H54 (cell line): ENCODE measurements around the gene MEIOB.
"Not testable (repeated sequence)": the region's sequence is repeated elsewhere in the genome, so short reads cannot be mapped to it uniquely, and the experiment has no call there.

Experiments used
- DNase-seq: peaks from one replicate; pipeline ENCODE4 v3.0.0; 2011; ENCODE audit warnings: low spot score, mixed read lengths; ENCODE audit not compliant: insufficient read length
- FAIRE-seq: peaks from 3 replicates; lab custom pipeline; 2011; peaks lifted over from hg19 to GRCh38; lab: Jason Lieb, UNC
- POLR2A ChIP-seq: IDR thresholded peaks from 2 replicates; pipeline ENCODE4 v1.6.1; 2011; ENCODE audit warnings: low read depth, mild to moderate bottlenecking, low read length

The MEIOB gene

GRCh38 chr16:1899641-1900451 lies 27.9 kb upstream of the MEIOB start:
- TF ChIP-seq POLR2A: no peak
- DNase-seq (no peak), FAIRE-seq (no peak)

DNA sequence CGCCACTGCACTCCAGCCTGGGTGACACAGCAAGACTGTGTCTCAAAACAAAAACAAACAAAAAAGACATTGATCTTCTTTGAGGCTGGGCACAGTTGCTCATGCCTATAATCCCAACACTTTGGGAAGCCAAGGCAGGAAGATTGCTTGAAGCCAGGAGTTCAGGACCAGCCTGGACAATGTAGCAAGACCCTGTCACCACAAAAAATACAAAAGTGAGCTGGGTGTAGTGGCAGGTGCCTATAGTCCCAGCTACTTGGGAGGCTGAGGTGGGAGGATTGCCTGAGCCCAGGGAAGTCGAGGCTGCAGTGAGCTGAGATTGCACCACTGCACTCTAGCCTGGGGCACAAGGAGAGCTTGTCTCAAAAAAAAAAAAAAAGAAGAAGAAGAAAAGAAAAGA lies 25.7 kb upstream of the MEIOB start:
- FAIRE-seq, DNase-seq: not testable (repeated sequence)

DNA sequence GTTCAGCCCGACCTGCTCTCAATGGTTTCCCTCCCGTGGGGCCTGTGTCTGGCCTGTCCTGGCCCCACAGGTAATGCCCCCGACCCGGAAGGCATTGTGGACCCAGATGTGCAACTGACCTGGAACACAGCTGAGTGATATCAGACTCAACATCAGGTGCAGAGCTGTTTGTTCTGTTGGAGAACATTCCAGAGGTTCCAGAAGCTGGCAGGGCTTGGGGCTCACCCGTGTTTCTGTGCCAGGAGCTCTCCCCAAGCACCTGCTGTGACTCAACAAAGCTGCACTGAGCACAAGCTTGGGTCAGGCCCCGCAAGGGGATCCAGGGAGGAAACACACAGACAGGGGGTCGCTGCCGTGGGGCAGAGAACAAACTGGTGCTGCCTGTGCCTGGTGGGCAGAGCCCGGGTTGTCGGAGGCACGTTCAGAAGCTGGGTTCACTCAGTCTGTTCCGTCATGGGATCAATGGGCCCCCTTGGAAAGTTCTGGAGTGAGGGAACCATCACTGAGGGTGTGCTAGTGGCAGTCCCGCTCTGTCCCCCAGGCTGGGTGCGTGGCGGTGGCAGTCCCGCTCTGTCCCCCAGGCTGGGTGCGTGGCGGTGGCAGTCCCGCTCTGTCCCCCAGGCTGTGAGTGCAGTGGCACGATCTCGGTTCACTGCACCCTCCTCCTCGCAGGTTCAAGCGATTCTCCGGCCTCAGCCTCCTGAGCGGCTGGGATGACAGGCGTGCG lies 24.1 kb upstream of the MEIOB start:
- FAIRE-seq (no peak), DNase-seq (no peak)
- no peak for TF ChIP-seq POLR2A

GRCh38 chr16:1895068-1895467 lies 23.1 kb upstream of the MEIOB start:
- DNase-seq (no peak), FAIRE-seq (no peak)
- no peak for TF ChIP-seq POLR2A

DNA sequence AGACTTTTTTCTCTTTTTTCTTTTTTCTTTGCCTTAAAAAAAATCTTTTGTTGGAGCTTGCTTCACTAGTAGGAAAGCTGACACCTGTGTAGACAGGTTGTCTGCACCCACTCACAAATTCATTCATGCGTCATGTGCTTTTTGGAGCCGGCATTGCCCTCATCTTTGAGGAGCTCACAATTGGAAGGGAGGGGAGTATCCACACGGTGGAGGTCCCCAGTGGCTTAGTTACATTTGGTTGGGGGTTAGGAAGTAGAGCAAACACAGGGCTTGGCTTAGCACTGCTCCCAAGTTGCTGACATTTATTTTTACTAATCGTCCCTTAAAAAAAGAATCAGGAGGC lies 18.7 kb upstream of the MEIOB start:
- DNase-seq: no peak
- no peak for FAIRE-seq
- TF ChIP-seq POLR2A: no peak

- no peak for TF ChIP-seq POLR2A
- FAIRE-seq (no peak), DNase-seq (no peak)
Measured at GRCh38 chr16:1890024-1890707, 18.2 kb upstream of the MEIOB start.

GRCh38 chr16:1887711-1888354 lies 15.9 kb upstream of the MEIOB start:
- no peak for DNase-seq
- no peak for TF ChIP-seq POLR2A
- FAIRE-seq: no peak

DNA sequence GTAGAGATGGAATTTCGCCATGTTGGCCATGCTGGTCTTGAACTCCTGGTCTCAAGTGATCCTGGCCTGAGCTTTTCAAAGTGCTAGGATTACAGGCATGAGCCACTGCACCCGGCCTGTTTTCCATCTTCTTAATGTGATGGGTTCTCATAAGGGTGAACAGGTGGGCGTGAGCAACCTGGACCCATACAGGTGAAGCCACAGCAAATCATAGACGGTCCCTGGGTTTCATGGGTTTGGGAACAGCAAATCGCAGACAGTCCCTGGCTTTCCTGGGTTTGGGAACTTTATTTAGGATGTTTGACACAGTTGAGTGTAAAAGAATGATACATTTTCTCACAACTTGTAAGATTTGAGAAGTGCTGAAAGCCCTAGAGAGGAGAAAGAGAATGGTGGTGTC lies 12.9 kb upstream of the MEIOB start:
- TF ChIP-seq POLR2A: no peak
- no peak for DNase-seq
- no peak for FAIRE-seq

GRCh38 chr16:1884155-1884760 lies 12.3 kb upstream of the MEIOB start:
- DNase-seq: no peak
- TF ChIP-seq POLR2A: no peak

GRCh38 chr16:1881172-1881571 lies 9.2 kb upstream of the MEIOB start:
- not testable (repeated sequence) for FAIRE-seq, DNase-seq

More at GRCh38 chr16:1884155-1884760, 12.3 kb upstream of the MEIOB start:
- no peak for FAIRE-seq

DNA sequence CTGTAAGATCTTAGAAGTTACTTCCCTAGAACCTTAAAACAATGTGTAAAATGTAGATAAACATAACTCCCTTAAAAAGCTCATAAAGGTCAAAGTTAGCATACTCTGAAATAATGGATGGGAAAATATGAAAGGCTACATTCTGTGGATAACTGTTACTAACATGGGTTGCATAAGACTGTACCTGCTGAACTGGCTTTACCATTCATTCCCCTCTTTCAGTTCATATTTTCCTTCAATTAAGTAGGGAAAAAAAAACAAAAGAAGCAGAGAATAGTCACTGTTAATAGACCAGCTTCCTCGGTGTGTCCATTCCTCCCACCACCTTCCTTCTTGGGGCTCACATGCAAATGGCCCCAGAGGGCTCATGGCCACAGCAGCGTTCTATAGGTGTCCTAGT lies 7.5 kb upstream of the MEIOB start:
- no peak for FAIRE-seq
- TF ChIP-seq POLR2A: no peak
- DNase-seq: no peak

GRCh38 chr16:1878256-1878655 lies 6.3 kb upstream of the MEIOB start:
- no peak for DNase-seq
- FAIRE-seq: no peak
- TF ChIP-seq POLR2A: no peak

- no peak for FAIRE-seq
- DNase-seq: no peak
Measured at GRCh38 chr16:1877804-1878203, 5.8 kb upstream of the MEIOB start.

More at GRCh38 chr16:1877804-1878203, 5.8 kb upstream of the MEIOB start:
- TF ChIP-seq POLR2A: no peak
